DND-41 (cell line): ENCODE measurements around the gene WFS1.

Source experiments
- ATAC-seq: fragments of 200-7000 bp; cut with Tn5 transposase; 3 replicates; pipeline ENCODE4 v1.9.1; 2021; ENCODE audit warnings: low read depth; ENCODE audit not compliant: insufficient read depth
- DNase-seq: peaks from one replicate; pipeline ENCODE4 v3.0.0-alpha.2; 2020
- H2AFZ ChIP-seq: 2 replicates; pipeline ENCODE4 v1.6.0; 2012; ENCODE audit warnings: low read depth, low read length
- H3K27ac ChIP-seq: 2 replicates; pipeline ENCODE4 v1.5.1; 2012; ENCODE audit warnings: low read length, inconsistent platforms
- H3K27me3 ChIP-seq: fragments of 200-600 bp; sonication (generic); 2 replicates; pipeline ENCODE4 v1.6.0; 2012; ENCODE audit warnings: low read length, mild to moderate bottlenecking, inconsistent platforms; ENCODE audit not compliant: insufficient read depth, poor library complexity
- H3K36me3 ChIP-seq: 2 replicates; pipeline ENCODE4 v1.5.1; 2012; ENCODE audit warnings: low read length, inconsistent platforms; ENCODE audit not compliant: insufficient read depth
- H3K4me1 ChIP-seq: 2 replicates; pipeline ENCODE4 v1.5.1; 2012; ENCODE audit warnings: mild to moderate bottlenecking, low read length; ENCODE audit not compliant: insufficient read depth
- H3K4me2 ChIP-seq: 2 replicates; pipeline ENCODE4 v1.6.0; 2012; ENCODE audit warnings: mild to moderate bottlenecking, moderate library complexity, low read length, inconsistent platforms; ENCODE audit not compliant: insufficient read depth
- H3K4me3 ChIP-seq, 2 experiments: fragments of 200-600 bp in 1 of 2; shearing (Covaris generic) in 1 of 2; 2 replicates each; pipeline ENCODE4 v1.5.1; 2012 to 2016; ENCODE audit warnings: inconsistent platforms in 2 of 2, low read length in 2 of 2, mild to moderate bottlenecking in 2 of 2, low read depth in 1 of 2, moderate library complexity in 1 of 2
- H3K79me2 ChIP-seq: 2 replicates; pipeline ENCODE4 v1.6.0; 2012; ENCODE audit warnings: low read length, inconsistent platforms; ENCODE audit not compliant: insufficient read depth
- H3K9ac ChIP-seq: 2 replicates; pipeline ENCODE4 v1.6.0; 2012; ENCODE audit warnings: low read depth, mild to moderate bottlenecking, inconsistent platforms, low read length, moderate library complexity
- H3K9me3 ChIP-seq: 2 replicates; pipeline ENCODE4 v1.5.1; 2012; ENCODE audit warnings: low read length, moderate library complexity, mild to moderate bottlenecking, inconsistent platforms; ENCODE audit not compliant: insufficient read depth, severe bottlenecking
- H4K20me1 ChIP-seq: 2 replicates; pipeline ENCODE4 v1.6.0; 2012; ENCODE audit warnings: low read length; ENCODE audit not compliant: insufficient read depth
- EZH2 ChIP-seq: IDR thresholded peaks from 3 replicates; pipeline ENCODE4 v1.6.1; 2012; ENCODE audit warnings: borderline replicate concordance, low read depth, mild to moderate bottlenecking, moderate library complexity, low read length, inconsistent platforms; ENCODE audit not compliant: severe bottlenecking
- TF ChIP-seq, protein P1 (sequence below): IDR thresholded peaks from 2 replicates; pipeline ENCODE4 v1.5.1; 2012; ENCODE audit warnings: borderline replicate concordance, low read length, moderate library complexity, mild to moderate bottlenecking; ENCODE audit not compliant: poor library complexity, severe bottlenecking; ENCODE audit errors: extremely low read depth

WFS1 gene

DNA sequence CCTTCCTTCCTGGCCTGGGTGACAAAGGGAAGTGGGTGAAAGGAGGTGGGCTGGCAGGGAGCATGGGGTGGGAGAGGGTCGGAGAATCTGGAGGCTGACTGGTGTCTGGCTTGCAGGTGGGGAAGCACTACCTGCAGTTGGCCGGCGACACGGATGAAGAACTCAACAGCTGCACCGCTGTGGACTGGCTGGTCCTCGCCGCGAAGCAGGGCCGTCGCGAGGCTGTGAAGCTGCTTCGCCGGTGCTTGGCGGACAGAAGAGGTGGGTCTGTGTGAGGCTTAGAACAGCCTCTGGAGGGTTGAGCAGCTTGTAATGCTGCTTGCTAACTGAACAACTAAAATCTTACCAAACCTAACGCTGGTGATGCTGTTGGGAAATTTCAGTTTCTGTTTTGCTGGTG is 19.2 kb downstream of the WFS1 start:
- H3K79me2 ChIP-seq = no peaks in the 10 kb centered on the region
- 0 out of 2 replicates have a peak, but pooled peaks cover 4% of the 10 kb centered on the region for H4K20me1 ChIP-seq
- H3K9me3 ChIP-seq = no peaks in the 10 kb centered on the region
- no peaks in the 10 kb centered on the region for H3K36me3 ChIP-seq
- peaks cover 2% of the 10 kb centered on the region for H3K27me3 ChIP-seq
- no peak overlapping the region for H3K4me3 ChIP-seq
- H3K4me1 ChIP-seq = no peaks in the 10 kb centered on the region
- no peak overlapping the region for H3K9ac ChIP-seq
- ATAC-seq = no peak
- no peak overlapping the region for H3K4me2 ChIP-seq
- DNase-seq = no peak
- TF ChIP-seq, protein P1, sequence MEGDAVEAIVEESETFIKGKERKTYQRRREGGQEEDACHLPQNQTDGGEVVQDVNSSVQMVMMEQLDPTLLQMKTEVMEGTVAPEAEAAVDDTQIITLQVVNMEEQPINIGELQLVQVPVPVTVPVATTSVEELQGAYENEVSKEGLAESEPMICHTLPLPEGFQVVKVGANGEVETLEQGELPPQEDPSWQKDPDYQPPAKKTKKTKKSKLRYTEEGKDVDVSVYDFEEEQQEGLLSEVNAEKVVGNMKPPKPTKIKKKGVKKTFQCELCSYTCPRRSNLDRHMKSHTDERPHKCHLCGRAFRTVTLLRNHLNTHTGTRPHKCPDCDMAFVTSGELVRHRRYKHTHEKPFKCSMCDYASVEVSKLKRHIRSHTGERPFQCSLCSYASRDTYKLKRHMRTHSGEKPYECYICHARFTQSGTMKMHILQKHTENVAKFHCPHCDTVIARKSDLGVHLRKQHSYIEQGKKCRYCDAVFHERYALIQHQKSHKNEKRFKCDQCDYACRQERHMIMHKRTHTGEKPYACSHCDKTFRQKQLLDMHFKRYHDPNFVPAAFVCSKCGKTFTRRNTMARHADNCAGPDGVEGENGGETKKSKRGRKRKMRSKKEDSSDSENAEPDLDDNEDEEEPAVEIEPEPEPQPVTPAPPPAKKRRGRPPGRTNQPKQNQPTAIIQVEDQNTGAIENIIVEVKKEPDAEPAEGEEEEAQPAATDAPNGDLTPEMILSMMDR = no peak
- no peak for TF ChIP-seq EZH2
- no peak overlapping the region for H2AFZ ChIP-seq
- no peak overlapping the region for H3K27ac ChIP-seq

DNA sequence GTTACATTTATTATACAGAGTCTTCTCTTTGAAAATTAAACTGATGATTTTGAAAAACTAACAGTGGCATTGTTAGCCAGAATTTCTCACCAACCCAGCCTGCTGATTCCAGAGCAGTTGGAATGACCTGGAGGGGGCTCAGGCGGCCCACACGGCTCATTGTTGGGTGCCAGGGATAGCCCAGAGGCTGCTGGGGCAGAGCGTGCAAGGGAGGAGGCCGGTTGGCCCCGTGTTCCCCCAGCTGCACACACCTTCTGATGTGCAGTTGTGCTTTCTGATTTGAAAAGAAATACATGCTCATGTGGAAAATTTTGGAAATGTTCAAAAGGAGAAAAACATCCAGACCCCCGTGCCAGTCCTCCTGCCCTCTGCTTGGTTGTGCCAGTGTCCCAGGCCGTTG is 20.6 kb downstream of the WFS1 start:
- DNase-seq = no peak
- Histone ChIP-seq H3K9me3 (no peaks in the 10 kb centered on the region), H3K27me3 (peaks cover 2% of the 10 kb centered on the region), H3K36me3 (no peaks in the 10 kb centered on the region), H3K4me2 (no peak overlapping the region), H3K27ac (no peak overlapping the region), H3K79me2 (no peaks in the 10 kb centered on the region), H4K20me1 (0 out of 2 replicates have a peak, but pooled peaks cover 4% of the 10 kb centered on the region), H3K9ac (no peak overlapping the region), H3K4me1 (no peaks in the 10 kb centered on the region), H2AFZ (no peak overlapping the region), H3K4me3 (no peak overlapping the region)
- no peak for ATAC-seq
- TF ChIP-seq EZH2 = no peak

DNA sequence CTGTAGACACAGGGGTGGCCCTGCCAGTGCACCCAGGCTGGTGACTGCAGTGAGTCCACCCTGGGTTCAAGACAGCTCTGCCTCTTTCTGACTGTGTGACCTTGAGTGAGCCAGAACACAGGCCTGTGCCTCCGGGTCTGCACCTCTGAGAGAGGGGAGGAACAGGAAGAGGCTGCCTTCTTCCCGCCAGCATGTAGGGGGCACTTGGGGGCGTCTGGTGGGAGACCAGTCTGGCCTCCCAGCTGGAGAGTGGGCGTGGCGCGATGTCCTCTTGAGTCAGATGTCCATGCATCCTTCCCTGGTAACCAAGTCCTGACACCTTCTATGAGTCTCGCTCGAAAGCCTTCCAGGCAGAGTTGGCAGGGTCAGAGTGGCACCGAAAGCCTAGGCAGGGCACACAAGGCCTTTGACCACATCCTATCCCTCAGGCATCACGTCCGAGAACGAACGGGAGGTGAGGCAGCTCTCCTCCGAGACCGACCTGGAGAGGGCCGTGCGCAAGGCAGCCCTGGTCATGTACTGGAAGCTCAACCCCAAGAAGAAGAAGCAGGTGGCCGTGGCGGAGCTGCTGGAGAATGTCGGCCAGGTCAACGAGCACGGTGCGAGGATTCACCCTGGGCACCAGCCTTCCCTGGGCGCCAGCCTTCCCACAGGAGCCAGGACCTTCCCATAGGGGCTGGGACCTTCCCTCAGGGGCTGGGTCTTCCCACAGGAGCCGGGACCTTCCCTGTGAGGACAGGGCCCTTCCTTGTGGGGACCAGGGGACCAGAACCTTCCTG is 21.3 kb downstream of the WFS1 start:
- H3K9me3 ChIP-seq = no peaks in the 10 kb centered on the region
- H3K27me3 ChIP-seq = peaks cover 2% of the 10 kb centered on the region
- H3K4me3 ChIP-seq = no peak overlapping the region
- no peak for ATAC-seq
- H3K79me2 ChIP-seq = no peaks in the 10 kb centered on the region
- H3K4me2 ChIP-seq = no peak overlapping the region
- H3K9ac ChIP-seq = no peak overlapping the region
- H4K20me1 ChIP-seq = 0 out of 2 replicates have a peak, but pooled peaks cover 4% of the 10 kb centered on the region
- DNase-seq = no peak
- H3K4me1 ChIP-seq = no peaks in the 10 kb centered on the region
- no peak overlapping the region for H3K27ac ChIP-seq
- no peaks in the 10 kb centered on the region for H3K36me3 ChIP-seq
- no peak for TF ChIP-seq EZH2
- TF ChIP-seq, protein P1 = no peak
- H2AFZ ChIP-seq = no peak overlapping the region

DNA sequence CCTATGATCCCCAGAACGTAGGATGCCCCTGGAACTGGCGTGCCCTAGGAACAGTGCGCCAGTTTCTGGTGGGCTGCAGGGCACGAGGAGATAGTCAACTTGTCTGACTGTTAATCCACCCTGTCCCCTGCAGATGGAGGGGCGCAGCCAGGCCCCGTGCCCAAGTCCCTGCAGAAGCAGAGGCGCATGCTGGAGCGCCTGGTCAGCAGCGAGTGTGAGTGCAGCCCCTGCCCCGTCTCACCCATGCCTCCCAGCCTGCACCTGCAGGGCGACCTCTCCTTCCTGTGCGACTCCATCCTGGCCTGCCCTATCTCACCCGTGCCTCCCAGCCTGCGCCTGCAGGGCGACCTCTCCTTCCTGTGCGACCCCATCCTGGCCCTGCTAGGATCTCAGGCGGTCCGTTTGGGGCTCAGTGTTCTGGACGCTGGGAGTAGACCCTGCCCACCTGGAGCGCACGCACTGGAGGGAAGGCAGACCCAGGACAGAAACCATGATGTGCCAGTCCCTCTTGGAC is 22.2 kb downstream of the WFS1 start:
- no peak for DNase-seq
- Histone ChIP-seq H3K27ac (no peak overlapping the region), H3K4me1 (no peaks in the 10 kb centered on the region), H3K79me2 (no peaks in the 10 kb centered on the region), H3K4me3 (no peak overlapping the region), H3K9ac (no peak overlapping the region), H2AFZ (no peak overlapping the region), H3K36me3 (no peaks in the 10 kb centered on the region), H4K20me1 (0 out of 2 replicates have a peak, but pooled peaks cover 4% of the 10 kb centered on the region), H3K27me3 (peaks cover 2% of the 10 kb centered on the region), H3K9me3 (no peaks in the 10 kb centered on the region), H3K4me2 (no peak overlapping the region)
- TF ChIP-seq EZH2 = no peak
- TF ChIP-seq, protein P1 = no peak
- no peak for ATAC-seq
